ENCODE measurements around the gene SLC9A3. TPM values are rescaled to one million over a fixed set of nuclear protein-coding genes. Genes with fewer than 3 reads are reported as not detected.
A peak's percentile ranks its signal among the peaks of the same experiment; 100 is the strongest.

The SLC9A3 gene
- total and polyA plus RNA-seq, 4 experiments from 2014 or later = 2.2 to 3.1 (median 2.8) TPM

- peak in 1 of 5 donors; percentile 29 for DNase-seq
- Histone ChIP-seq H3K27me3 (ENCODE audit: insufficient read depth, low read length) (peaks cover 32% of the 10 kb centered on the region), H3K27ac (ENCODE audit: low read depth, low read length) (no peak overlapping the region), H3K9me3 (ENCODE audit: control insufficient read depth in 1 of 2, low read length in 2 of 2) (no peaks in the 10 kb centered on the region), H3K4me3 (ENCODE audit: low read length in 2 of 2) (no peak overlapping the region), H3K4me1 (ENCODE audit: insufficient read depth, low read length) (peaks cover 32% of the 10 kb centered on the region), H3K36me3 (ENCODE audit: insufficient read depth, low read length) (no peaks in the 10 kb centered on the region)
- no peak overlapping the region for H3K27ac Mint-ChIP-seq
- ChIA-PET POLR2A (ENCODE audit: partially characterized antibody) (no interaction called here), CTCF (ENCODE audit: partially characterized antibody) (no interaction called here)
- intact Hi-C loops (cut with micrococcal nuclease) = no loop called here
- peaks cover 15 to 49% (median 28%) of the 10 kb centered on the region in 4 donors for H3K4me1 Mint-ChIP-seq
- no peaks in the 10 kb centered on the region for H3K36me3 Mint-ChIP-seq
- H3K4me3 Mint-ChIP-seq = peak overlapping the region in 7 of 8 donors; percentile 17 to 74 (median 58)
- peaks cover 41 to 53% of the 10 kb centered on the region in 2 donors for H3K27me3 Mint-ChIP-seq
- H3K9me3 Mint-ChIP-seq = no peaks in the 10 kb centered on the region
These were observed 918 bp upstream of the SLC9A3 start for GRCh38 chr5:524973-525761.

DNA sequence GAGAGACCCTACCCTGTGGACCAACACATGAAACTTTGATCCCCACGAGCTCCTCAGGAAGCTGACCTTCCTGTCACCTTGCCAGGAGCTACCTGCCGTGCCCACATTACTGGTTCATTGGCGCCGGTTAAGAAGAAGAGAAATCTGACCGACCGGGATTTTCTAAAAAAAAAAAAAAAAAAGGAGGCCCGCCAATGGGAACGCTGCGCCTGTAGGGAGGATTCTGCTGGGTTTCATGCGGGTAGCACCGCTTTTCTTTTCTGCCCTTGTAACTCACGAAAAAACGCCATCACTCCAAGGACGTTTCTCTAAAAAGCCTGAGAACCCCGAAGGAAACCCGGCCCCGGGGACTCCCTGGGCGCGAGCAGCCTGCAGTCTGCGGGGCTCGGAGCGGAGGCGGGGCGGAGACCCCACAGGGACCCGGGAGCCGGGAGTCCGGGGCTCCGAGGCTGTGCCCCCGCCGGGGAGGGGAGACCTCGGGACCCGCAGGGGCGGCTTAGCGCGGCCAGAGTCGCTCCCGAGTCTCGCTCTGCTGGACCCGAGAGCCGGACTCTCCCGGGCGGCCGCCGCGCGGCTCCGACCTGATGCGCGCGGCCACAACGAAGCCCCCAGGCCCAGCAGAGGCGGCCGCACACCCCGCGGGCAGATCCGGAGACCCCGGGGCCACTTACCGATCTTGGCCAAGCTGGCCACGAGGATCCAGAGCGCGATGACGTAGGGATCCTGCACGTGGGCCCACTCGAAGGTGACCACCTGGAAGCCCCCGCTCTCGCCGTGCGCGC, 617 bp downstream of the SLC9A3 start:
- intact Hi-C loops (cut with micrococcal nuclease) = no loop called here
- no peaks in the 10 kb centered on the region for H3K36me3 Mint-ChIP-seq

DNA sequence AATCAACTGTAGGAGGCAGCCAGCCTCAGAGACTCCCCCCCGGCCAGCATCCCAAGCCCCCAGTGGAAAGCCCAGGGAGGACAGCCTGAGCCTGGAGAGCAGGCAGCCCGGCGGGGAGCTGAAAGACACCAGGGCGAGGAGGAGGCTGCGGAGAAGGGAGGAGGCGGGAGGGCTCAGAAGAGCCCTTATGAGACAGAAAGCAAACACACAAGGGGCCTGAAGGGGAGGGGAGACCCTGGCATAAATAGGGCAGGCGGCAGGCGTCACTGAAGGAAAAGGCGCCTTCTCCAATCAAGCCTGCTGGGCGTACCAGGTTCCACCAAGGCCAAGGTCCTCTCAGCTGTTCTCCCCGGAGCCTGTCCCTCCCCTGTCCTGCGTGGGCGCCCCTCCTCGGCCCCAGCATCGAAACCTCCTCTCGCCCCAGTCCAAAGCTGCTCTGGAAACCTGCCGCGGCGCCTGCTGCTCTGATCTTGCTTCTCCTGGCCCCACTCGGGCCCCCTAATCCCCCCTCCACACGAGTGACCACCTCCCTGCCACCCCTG, 1.3 kb downstream of the SLC9A3 start:
- Histone ChIP-seq H3K36me3 (ENCODE audit: insufficient read depth, low read length) (no peaks in the 10 kb centered on the region), H3K9me3 (ENCODE audit: control insufficient read depth in 1 of 2, low read length in 2 of 2) (no peaks in the 10 kb centered on the region), H3K4me1 (ENCODE audit: insufficient read depth, low read length) (peaks cover 22% of the 10 kb centered on the region), H3K27ac (ENCODE audit: low read depth, low read length) (no peak overlapping the region), H3K4me3 (ENCODE audit: low read length in 2 of 2) (no peak overlapping the region), H3K27me3 (ENCODE audit: insufficient read depth, low read length) (peaks cover 23% of the 10 kb centered on the region)
- CTCF ChIA-PET (ENCODE audit: partially characterized antibody) = no interaction called here
- no peak for DNase-seq
- no peaks in the 10 kb centered on the region for H3K36me3 Mint-ChIP-seq
- peak overlapping the region in 3 of 8 donors; percentile 1 to 57 (median 10) for H3K4me3 Mint-ChIP-seq
- peaks cover 30 to 43% of the 10 kb centered on the region in 2 donors for H3K27me3 Mint-ChIP-seq
- H3K9me3 Mint-ChIP-seq = no peaks in the 10 kb centered on the region
- intact Hi-C loops (cut with micrococcal nuclease) = no loop called here
- POLR2A ChIA-PET (ENCODE audit: partially characterized antibody) = no interaction called here
- peaks cover 7 to 35% (median 18%) of the 10 kb centered on the region in 4 donors for H3K4me1 Mint-ChIP-seq
- H3K27ac Mint-ChIP-seq = peak overlapping the region in 1 of 7 donors; percentile 57

More for the DNA sequence above, 617 bp downstream of the SLC9A3 start:
- Mint-ChIP-seq H3K27ac (peak overlapping the region in 1 of 7 donors; percentile 57), H3K27me3 (peaks cover 30 to 43% of the 10 kb centered on the region in 2 donors), H3K4me3 (peak overlapping the region in 4 of 8 donors; percentile 1 to 57 (median 32)), H3K9me3 (no peaks in the 10 kb centered on the region), H3K4me1 (peaks cover 7 to 35% (median 18%) of the 10 kb centered on the region in 4 donors)
- no peaks in the 10 kb centered on the region for H3K9me3 ChIP-seq (ENCODE audit: control insufficient read depth in 1 of 2, low read length in 2 of 2)
- ChIA-PET POLR2A (ENCODE audit: partially characterized antibody) (no interaction called here), CTCF (ENCODE audit: partially characterized antibody) (no interaction called here)
- peak in 1 of 5 donors; percentile 16 for DNase-seq
- H3K4me1 ChIP-seq (ENCODE audit: insufficient read depth, low read length) = peaks cover 22% of the 10 kb centered on the region
- H3K27ac ChIP-seq (ENCODE audit: low read depth, low read length) = no peak overlapping the region
- H3K36me3 ChIP-seq (ENCODE audit: insufficient read depth, low read length) = no peaks in the 10 kb centered on the region
- H3K27me3 ChIP-seq (ENCODE audit: insufficient read depth, low read length) = peaks cover 23% of the 10 kb centered on the region
- no peak overlapping the region for H3K4me3 ChIP-seq (ENCODE audit: low read length in 2 of 2)

GRCh38 chr5:522116-522515, 2.1 kb downstream of the SLC9A3 start:
- Histone ChIP-seq H3K9me3 (ENCODE audit: control insufficient read depth in 1 of 2, low read length in 2 of 2) (no peaks in the 10 kb centered on the region), H3K27me3 (ENCODE audit: insufficient read depth, low read length) (peaks cover 15% of the 10 kb centered on the region)
- POLR2A ChIA-PET (ENCODE audit: partially characterized antibody) = no interaction called here

GRCh38 chr5:521680-522079, 2.6 kb downstream of the SLC9A3 start:
- Histone ChIP-seq H3K4me3 (ENCODE audit: low read length in 2 of 2) (no peak overlapping the region), H3K9me3 (ENCODE audit: control insufficient read depth in 1 of 2, low read length in 2 of 2) (no peaks in the 10 kb centered on the region), H3K27ac (ENCODE audit: low read depth, low read length) (no peak overlapping the region), H3K4me1 (ENCODE audit: insufficient read depth, low read length) (peaks cover 10% of the 10 kb centered on the region), H3K36me3 (ENCODE audit: insufficient read depth, low read length) (no peaks in the 10 kb centered on the region), H3K27me3 (ENCODE audit: insufficient read depth, low read length) (peaks cover 11% of the 10 kb centered on the region)
- peaks cover 3 to 24% (median 10%) of the 10 kb centered on the region in 4 donors for H3K4me1 Mint-ChIP-seq
- intact Hi-C loops (cut with micrococcal nuclease) = no loop called here
- peak overlapping the region in 1 of 8 donors; percentile 20 for H3K4me3 Mint-ChIP-seq
- DNase-seq = no peak
- no peaks in the 10 kb centered on the region for H3K36me3 Mint-ChIP-seq
- H3K27me3 Mint-ChIP-seq = peaks cover 29 to 45% of the 10 kb centered on the region in 2 donors
- POLR2A ChIA-PET (ENCODE audit: partially characterized antibody) = no interaction called here
- no peak overlapping the region for H3K27ac Mint-ChIP-seq
- peaks cover 0 to 6% (median 0%) of the 10 kb centered on the region in 8 donors for H3K9me3 Mint-ChIP-seq
- CTCF ChIA-PET (ENCODE audit: partially characterized antibody) = no interaction called here

More at GRCh38 chr5:522116-522515, 2.1 kb downstream of the SLC9A3 start:
- intact Hi-C loops (cut with micrococcal nuclease) = no loop called here
- H3K36me3 ChIP-seq (ENCODE audit: insufficient read depth, low read length) = no peaks in the 10 kb centered on the region
- no peak for DNase-seq
- H3K9me3 Mint-ChIP-seq = peaks cover 0 to 3% (median 0%) of the 10 kb centered on the region in 8 donors
- peaks cover 15% of the 10 kb centered on the region for H3K4me1 ChIP-seq (ENCODE audit: insufficient read depth, low read length)
- CTCF ChIA-PET (ENCODE audit: partially characterized antibody) = no interaction called here
- H3K4me3 ChIP-seq (ENCODE audit: low read length in 2 of 2) = no peak overlapping the region
- H3K4me3 Mint-ChIP-seq = peak overlapping the region in 1 of 8 donors; percentile 16
- peaks cover 29 to 45% of the 10 kb centered on the region in 2 donors for H3K27me3 Mint-ChIP-seq
- no peaks in the 10 kb centered on the region for H3K36me3 Mint-ChIP-seq
- no peak overlapping the region for H3K27ac ChIP-seq (ENCODE audit: low read depth, low read length)
- peaks cover 4 to 27% (median 14%) of the 10 kb centered on the region in 4 donors for H3K4me1 Mint-ChIP-seq
- H3K27ac Mint-ChIP-seq = no peak overlapping the region

DNA sequence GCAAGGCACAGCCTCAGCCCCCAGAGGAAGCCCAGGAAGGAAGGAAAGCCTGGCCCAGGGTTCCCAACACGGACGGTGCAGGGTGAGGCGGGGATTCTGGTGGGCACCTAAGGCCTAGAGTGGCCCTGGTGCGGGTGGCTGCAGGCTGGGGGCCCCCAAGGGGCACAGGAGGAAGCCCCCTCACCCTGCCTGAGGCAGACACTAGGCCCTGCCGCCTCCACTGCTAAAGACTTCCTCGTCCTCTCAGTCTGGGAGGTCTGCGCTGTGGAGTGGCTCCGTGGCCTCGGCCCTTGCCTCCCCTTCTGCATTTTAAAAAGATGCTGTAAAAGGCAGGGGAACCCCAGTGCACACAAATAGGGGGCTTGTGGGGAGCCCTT, 3.4 kb downstream of the SLC9A3 start:
- H3K9me3 Mint-ChIP-seq = peaks cover 0 to 6% (median 0%) of the 10 kb centered on the region in 8 donors
- Histone ChIP-seq H3K27ac (ENCODE audit: low read depth, low read length) (no peak overlapping the region), H3K4me3 (ENCODE audit: low read length in 2 of 2) (no peak overlapping the region), H3K27me3 (ENCODE audit: insufficient read depth, low read length) (peaks cover 8% of the 10 kb centered on the region), H3K4me1 (ENCODE audit: insufficient read depth, low read length) (peaks cover 9% of the 10 kb centered on the region), H3K9me3 (ENCODE audit: control insufficient read depth in 1 of 2, low read length in 2 of 2) (no peaks in the 10 kb centered on the region), H3K36me3 (ENCODE audit: insufficient read depth, low read length) (no peaks in the 10 kb centered on the region)
- peaks cover 30 to 44% of the 10 kb centered on the region in 2 donors for H3K27me3 Mint-ChIP-seq
- POLR2A ChIA-PET (ENCODE audit: partially characterized antibody) = no interaction called here
- H3K36me3 Mint-ChIP-seq = no peaks in the 10 kb centered on the region
- no peak overlapping the region for H3K27ac Mint-ChIP-seq
- H3K4me3 Mint-ChIP-seq = no peak overlapping the region
- CTCF ChIA-PET (ENCODE audit: partially characterized antibody) = no interaction called here
- intact Hi-C loops (cut with micrococcal nuclease) = no loop called here
- no peak for DNase-seq
- H3K4me1 Mint-ChIP-seq = peaks cover 3 to 19% (median 9%) of the 10 kb centered on the region in 4 donors
